GM20000 (cell line): Measurements from ENCODE around the gene SCAF4.
"Not testable (repeated sequence)": the region's sequence is repeated elsewhere in the genome, so short reads cannot be mapped to it uniquely, and the experiment has no call there.

Experiments
- DNase-seq: peaks from one replicate; pipeline ENCODE4 v3.0.0; 2012; ENCODE audit warnings: low spot score
- CTCF ChIP-seq: IDR thresholded peaks from 2 replicates; pipeline ENCODE4 v1.5.1; 2012; ENCODE audit warnings: mild to moderate bottlenecking, control low read depth; ENCODE audit errors: extremely low read depth, missing control alignments

The SCAF4 gene

GRCh38 chr21:31771685-31772084, 39.8 kb upstream of the SCAF4 start:
- no peak for TF ChIP-seq CTCF
- DNase-seq: no peak

- DNase-seq: no peak
- TF ChIP-seq CTCF: no peak
Measured at GRCh38 chr21:31768710-31769109, 36.8 kb upstream of the SCAF4 start.

- DNase-seq: no peak
- TF ChIP-seq CTCF: no peak
Measured at GRCh38 chr21:31766899-31767298, 35.0 kb upstream of the SCAF4 start.

- DNase-seq: not testable (repeated sequence)
Measured at GRCh38 chr21:31765850-31766249, 33.9 kb upstream of the SCAF4 start.

- TF ChIP-seq CTCF: no peak
- DNase-seq: no peak
Measured at GRCh38 chr21:31760931-31761330, 29.0 kb upstream of the SCAF4 start.

GRCh38 chr21:31756787-31757186, 24.9 kb upstream of the SCAF4 start:
- DNase-seq: no peak
- TF ChIP-seq CTCF: no peak

- no peak for DNase-seq
- no peak for TF ChIP-seq CTCF
Measured at GRCh38 chr21:31755027-31755426, 23.1 kb upstream of the SCAF4 start.

GRCh38 chr21:31754708-31754960, 22.7 kb upstream of the SCAF4 start:
- no peak for DNase-seq
- TF ChIP-seq CTCF: no peak
